ENCODE data around the gene MAP3K2. TPM values are rescaled to one million over a fixed set of nuclear protein-coding genes. Genes with fewer than 3 reads are reported as not detected.

MAP3K2 gene
- total RNA-seq, 1 experiment from 2014 or later: 36.0 TPM

- no peak overlapping the region for H3K27ac ChIP-seq (ENCODE audit: low read length)
- no peak overlapping the region for H3K4me2 ChIP-seq (ENCODE audit: low read depth, low read length, poor library complexity, severe bottlenecking)
- H3K27me3 ChIP-seq (ENCODE audit: low read length): no peaks in the 10 kb centered on the region
- no peak overlapping the region for H3K4me3 ChIP-seq (ENCODE audit: low read length)
- no peaks in the 10 kb centered on the region for H3K36me3 ChIP-seq (ENCODE audit: insufficient read depth, low read length)
- H3K9me2 ChIP-seq (replicated peaks; ENCODE audit: insufficient read depth, low read length): no peaks in the 10 kb centered on the region
- peaks cover 5% of the 10 kb centered on the region; the same call in 1 of the 2 replicates for H3K4me1 ChIP-seq (ENCODE audit: low read length)
- H3K9ac ChIP-seq (ENCODE audit: low read length): no peak overlapping the region
- DNase-seq: no peak
- no peaks in the 10 kb centered on the region for H3K9me3 ChIP-seq (ENCODE audit: low read length)
- H3K79me2 ChIP-seq (ENCODE audit: low read length): no peaks in the 10 kb centered on the region
- no peaks in the 10 kb centered on the region for H4K20me1 ChIP-seq (ENCODE audit: insufficient read depth, low read depth, low read length)
- no peak overlapping the region for H2AFZ ChIP-seq (ENCODE audit: low read length)
Measured at GRCh38 chr2:127422559-127423477, 35.0 kb upstream of the MAP3K2 start.

- no peaks in the 10 kb centered on the region for H4K20me1 ChIP-seq (ENCODE audit: insufficient read depth, low read depth, low read length)
- no peaks in the 10 kb centered on the region for H3K9me3 ChIP-seq (ENCODE audit: low read length)
- no peak overlapping the region for H3K27ac ChIP-seq (ENCODE audit: low read length)
- no peaks in the 10 kb centered on the region for H3K79me2 ChIP-seq (ENCODE audit: low read length)
- H3K9me2 ChIP-seq (replicated peaks; ENCODE audit: insufficient read depth, low read length): no peaks in the 10 kb centered on the region
- DNase-seq: no peak
- H3K4me2 ChIP-seq (ENCODE audit: low read depth, low read length, poor library complexity, severe bottlenecking): no peak overlapping the region
- H3K4me1 ChIP-seq (ENCODE audit: low read length): peaks cover 5% of the 10 kb centered on the region; the same call in 1 of the 2 replicates
- no peaks in the 10 kb centered on the region for H3K36me3 ChIP-seq (ENCODE audit: insufficient read depth, low read length)
- H3K9ac ChIP-seq (ENCODE audit: low read length): no peak overlapping the region
- H3K27me3 ChIP-seq (ENCODE audit: low read length): no peaks in the 10 kb centered on the region
- H3K4me3 ChIP-seq (ENCODE audit: low read length): no peak overlapping the region
- H2AFZ ChIP-seq (ENCODE audit: low read length): no peak overlapping the region
Measured at GRCh38 chr2:127421871-127422558, 34.2 kb upstream of the MAP3K2 start.

GRCh38 chr2:127421116-127421800 is 33.5 kb upstream of the MAP3K2 start:
- Histone ChIP-seq H3K27me3 (ENCODE audit: low read length) (no peaks in the 10 kb centered on the region), H2AFZ (ENCODE audit: low read length) (no peak overlapping the region), H3K9me3 (ENCODE audit: low read length) (no peaks in the 10 kb centered on the region), H3K27ac (ENCODE audit: low read length) (no peak overlapping the region), H3K4me1 (ENCODE audit: low read length) (peaks cover 10% of the 10 kb centered on the region), H3K4me3 (ENCODE audit: low read length) (no peak overlapping the region), H3K79me2 (ENCODE audit: low read length) (no peaks in the 10 kb centered on the region), H3K4me2 (ENCODE audit: low read depth, low read length, poor library complexity, severe bottlenecking) (no peak overlapping the region), H3K9ac (ENCODE audit: low read length) (no peak overlapping the region), H4K20me1 (ENCODE audit: insufficient read depth, low read depth, low read length) (no peaks in the 10 kb centered on the region), H3K9me2 (replicated peaks; ENCODE audit: insufficient read depth, low read length) (no peaks in the 10 kb centered on the region), H3K36me3 (ENCODE audit: insufficient read depth, low read length) (no peaks in the 10 kb centered on the region)
- DNase-seq: no peak

- Histone ChIP-seq H2AFZ (ENCODE audit: low read length) (no peak overlapping the region), H3K9ac (ENCODE audit: low read length) (no peak overlapping the region), H3K9me3 (ENCODE audit: low read length) (no peaks in the 10 kb centered on the region), H3K4me3 (ENCODE audit: low read length) (no peak overlapping the region), H3K4me2 (ENCODE audit: low read depth, low read length, poor library complexity, severe bottlenecking) (no peak overlapping the region), H3K36me3 (ENCODE audit: insufficient read depth, low read length) (no peaks in the 10 kb centered on the region), H4K20me1 (ENCODE audit: insufficient read depth, low read depth, low read length) (no peaks in the 10 kb centered on the region), H3K79me2 (ENCODE audit: low read length) (no peaks in the 10 kb centered on the region), H3K4me1 (ENCODE audit: low read length) (peaks cover 13% of the 10 kb centered on the region), H3K27me3 (ENCODE audit: low read length) (no peaks in the 10 kb centered on the region), H3K9me2 (replicated peaks; ENCODE audit: insufficient read depth, low read length) (no peaks in the 10 kb centered on the region), H3K27ac (ENCODE audit: low read length) (no peak overlapping the region)
- no peak for DNase-seq
Measured at GRCh38 chr2:127420039-127420864, 32.5 kb upstream of the MAP3K2 start.

- Histone ChIP-seq H3K79me2 (ENCODE audit: low read length) (no peaks in the 10 kb centered on the region), H3K9ac (ENCODE audit: low read length) (no peak overlapping the region), H3K4me2 (ENCODE audit: low read depth, low read length, poor library complexity, severe bottlenecking) (no peak overlapping the region), H4K20me1 (ENCODE audit: insufficient read depth, low read depth, low read length) (no peaks in the 10 kb centered on the region), H3K27ac (ENCODE audit: low read length) (no peak overlapping the region), H3K36me3 (ENCODE audit: insufficient read depth, low read length) (no peaks in the 10 kb centered on the region), H3K27me3 (ENCODE audit: low read length) (no peaks in the 10 kb centered on the region), H2AFZ (ENCODE audit: low read length) (no peak overlapping the region), H3K4me3 (ENCODE audit: low read length) (no peak overlapping the region), H3K4me1 (ENCODE audit: low read length) (peaks cover 13% of the 10 kb centered on the region), H3K9me2 (replicated peaks; ENCODE audit: insufficient read depth, low read length) (no peaks in the 10 kb centered on the region), H3K9me3 (ENCODE audit: low read length) (no peaks in the 10 kb centered on the region)
- no peak for DNase-seq
Measured at GRCh38 chr2:127419448-127420038, 31.8 kb upstream of the MAP3K2 start.

- H3K27ac ChIP-seq (ENCODE audit: low read length): no peak overlapping the region
- no peaks in the 10 kb centered on the region for H3K79me2 ChIP-seq (ENCODE audit: low read length)
- no peak for DNase-seq
- no peak overlapping the region for H3K4me2 ChIP-seq (ENCODE audit: low read depth, low read length, poor library complexity, severe bottlenecking)
- no peak overlapping the region for H3K4me3 ChIP-seq (ENCODE audit: low read length)
- H3K36me3 ChIP-seq (ENCODE audit: insufficient read depth, low read length): no peaks in the 10 kb centered on the region
- no peaks in the 10 kb centered on the region for H3K9me2 ChIP-seq (replicated peaks; ENCODE audit: insufficient read depth, low read length)
- H3K4me1 ChIP-seq (ENCODE audit: low read length): peaks cover 13% of the 10 kb centered on the region
- no peaks in the 10 kb centered on the region for H3K9me3 ChIP-seq (ENCODE audit: low read length)
- no peak overlapping the region for H2AFZ ChIP-seq (ENCODE audit: low read length)
- H3K9ac ChIP-seq (ENCODE audit: low read length): no peak overlapping the region
- no peaks in the 10 kb centered on the region for H3K27me3 ChIP-seq (ENCODE audit: low read length)
- no peaks in the 10 kb centered on the region for H4K20me1 ChIP-seq (ENCODE audit: insufficient read depth, low read depth, low read length)
Measured at GRCh38 chr2:127419112-127419430, 31.3 kb upstream of the MAP3K2 start.

- Histone ChIP-seq H3K9me2 (replicated peaks; ENCODE audit: insufficient read depth, low read length) (no peaks in the 10 kb centered on the region), H3K27me3 (ENCODE audit: low read length) (no peaks in the 10 kb centered on the region), H3K9ac (ENCODE audit: low read length) (no peak within 1 kb of the TSS), H3K4me2 (ENCODE audit: low read depth, low read length, poor library complexity, severe bottlenecking) (no peak within 1 kb of the TSS), H3K36me3 (ENCODE audit: insufficient read depth, low read length) (no peaks in the 10 kb centered on the region), H3K79me2 (ENCODE audit: low read length) (no peaks in the 10 kb centered on the region), H2AFZ (ENCODE audit: low read length) (no peak within 1 kb of the TSS), H4K20me1 (ENCODE audit: insufficient read depth, low read depth, low read length) (no peaks in the 10 kb centered on the region), H3K27ac (ENCODE audit: low read length) (no peak within 1 kb of the TSS), H3K4me1 (ENCODE audit: low read length) (peaks cover 9% of the 10 kb centered on the region), H3K9me3 (ENCODE audit: low read length) (no peaks in the 10 kb centered on the region), H3K4me3 (ENCODE audit: low read length) (no peak within 1 kb of the TSS)
- no peak for DNase-seq
Measured at GRCh38 chr2:127418300-127419111, 30.7 kb upstream of the MAP3K2 start, which contains the start of gene PROC. Gene PROC, plus strand, starts transcription at chr2:127418427. Its CDS starts 1,516 bp downstream, at chr2:127419943.

All from Karpas-422 (cell line).